SK-N-MC (cell line): ENCODE measurements around the gene ASB2.

Experiments
- DNase-seq: peaks from one replicate; pipeline ENCODE4 v3.0.0-alpha.2; 2011; ENCODE audit warnings: low read depth, low spot score
- H3K27ac ChIP-seq: fragments of 200-600 bp; sonication (generic); 2 replicates; pipeline ENCODE4 v1.5.1; 2016; ENCODE audit warnings: mixed run types
- H3K36me3 ChIP-seq: fragments of 200-600 bp; sonication (generic); 2 replicates; pipeline ENCODE4 v1.6.1; 2017; ENCODE audit warnings: antibody characterized with exemption, low read length, mixed read lengths; ENCODE audit not compliant: insufficient read depth
- H3K4me3 ChIP-seq: fragments of 200-600 bp; sonication (generic); 2 replicates; pipeline ENCODE4 v1.5.1; 2016
- H3K9ac ChIP-seq: fragments of 200-600 bp; sonication (generic); 2 replicates; pipeline ENCODE4 v1.8.0; 2017; ENCODE audit warnings: mixed run types, mixed read lengths; ENCODE audit not compliant: insufficient read length
- H3K9me3 ChIP-seq: fragments of 200-600 bp; sonication (generic); 2 replicates; pipeline ENCODE4 v1.6.1; 2017; ENCODE audit warnings: low read depth, mild to moderate bottlenecking, antibody characterized with exemption, low read length, moderate library complexity, mixed read lengths
- EZH2 ChIP-seq: fragments of 200-600 bp; sonication (generic); IDR thresholded peaks from one replicate; pipeline ENCODE4 v1.6.1; 2017; ENCODE audit warnings: antibody characterized with exemption
- FOXP2 ChIP-seq: optimal IDR thresholded peaks from 2 replicates; pipeline ENCODE3; 2011; ENCODE audit warnings: mild to moderate bottlenecking, moderate library complexity; ENCODE audit not compliant: insufficient read depth; ENCODE audit errors: extremely low read length, control extremely low read depth
- POLR2AphosphoS5 ChIP-seq: IDR thresholded peaks from 2 replicates; pipeline ENCODE4 v1.6.1; 2012; ENCODE audit warnings: mild to moderate bottlenecking, low read depth, low read length, borderline replicate concordance

Gene ASB2

GRCh38 chr14:93972618-93973205 lies 3.7 kb downstream of the ASB2 start:
- no peak for TF ChIP-seq EZH2
- TF ChIP-seq POLR2AphosphoS5: no peak
- no peak for TF ChIP-seq FOXP2
- no peak overlapping the region for H3K9ac ChIP-seq
- no peak overlapping the region for H3K27ac ChIP-seq
- no peaks in the 10 kb centered on the region for H3K36me3 ChIP-seq
- no peak overlapping the region for H3K4me3 ChIP-seq
- H3K9me3 ChIP-seq: no peaks in the 10 kb centered on the region
- DNase-seq: no peak

GRCh38 chr14:93971635-93972027 lies 4.7 kb downstream of the ASB2 start:
- H3K9me3 ChIP-seq: no peaks in the 10 kb centered on the region
- H3K4me3 ChIP-seq: no peak overlapping the region
- no peak overlapping the region for H3K27ac ChIP-seq
- DNase-seq: no peak
- no peak overlapping the region for H3K9ac ChIP-seq
- no peak for TF ChIP-seq POLR2AphosphoS5
- TF ChIP-seq FOXP2: no peak
- TF ChIP-seq EZH2: no peak
- no peaks in the 10 kb centered on the region for H3K36me3 ChIP-seq

DNA sequence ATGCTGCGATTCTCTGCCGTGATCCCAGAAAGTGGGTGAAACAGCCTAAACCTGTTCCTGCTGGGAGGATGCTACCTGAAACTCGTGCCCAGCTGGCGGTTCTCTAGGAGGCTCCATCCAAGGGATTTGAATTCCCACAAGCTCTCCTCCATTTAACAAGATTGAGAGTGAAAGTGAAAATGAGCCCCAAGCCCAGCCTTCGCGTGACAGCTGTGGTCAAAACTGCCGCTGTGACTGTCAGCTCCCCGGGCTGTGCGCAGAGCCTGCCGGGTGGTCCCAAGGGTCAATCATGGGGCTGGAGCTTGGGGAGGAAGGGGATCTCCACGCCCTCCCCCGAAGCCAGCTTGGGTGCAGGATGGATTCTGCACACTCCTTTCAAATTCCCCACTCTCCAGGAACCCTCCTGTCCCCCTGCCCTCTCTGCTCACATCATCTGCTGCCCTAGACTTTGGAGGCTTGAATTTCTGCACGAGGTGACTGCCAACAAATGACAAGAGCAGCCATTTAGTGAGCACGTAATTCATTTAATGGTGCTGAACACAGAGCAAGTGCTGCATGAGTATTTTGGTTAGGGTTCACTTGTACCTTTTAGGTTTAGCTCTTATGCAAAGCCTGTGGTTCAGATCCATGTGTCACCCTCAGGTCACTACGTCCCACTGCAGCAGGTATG lies 5.3 kb downstream of the ASB2 start:
- H3K36me3 ChIP-seq: no peaks in the 10 kb centered on the region
- no peak overlapping the region for H3K9ac ChIP-seq
- no peak for DNase-seq
- no peak overlapping the region for H3K27ac ChIP-seq
- TF ChIP-seq FOXP2: no peak
- TF ChIP-seq POLR2AphosphoS5: no peak
- no peak for TF ChIP-seq EZH2
- H3K9me3 ChIP-seq: no peaks in the 10 kb centered on the region
- no peak overlapping the region for H3K4me3 ChIP-seq

DNA sequence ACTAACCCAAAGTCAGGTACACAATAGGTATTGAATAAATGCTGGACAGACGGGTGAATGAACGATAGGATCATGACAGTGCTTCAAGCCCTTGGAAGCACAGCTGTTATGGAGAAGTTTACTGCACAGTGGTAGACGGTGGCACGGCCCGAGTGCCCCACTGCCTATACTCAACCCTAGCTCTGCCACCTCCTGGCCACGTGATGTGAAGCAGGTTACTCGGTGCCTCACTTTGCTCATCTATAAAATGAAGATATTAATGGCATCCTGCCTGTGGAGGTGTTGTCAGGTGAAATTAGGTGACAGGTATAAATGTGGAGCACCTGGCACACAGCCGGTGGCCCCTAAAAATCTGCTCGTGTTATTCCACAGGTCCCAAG lies 5.8 kb downstream of the ASB2 start:
- Histone ChIP-seq H3K9me3 (no peaks in the 10 kb centered on the region), H3K27ac (no peak overlapping the region), H3K9ac (no peak overlapping the region), H3K36me3 (no peaks in the 10 kb centered on the region), H3K4me3 (no peak overlapping the region)
- TF ChIP-seq FOXP2: no peak
- no peak for TF ChIP-seq POLR2AphosphoS5
- no peak for TF ChIP-seq EZH2
- no peak for DNase-seq

GRCh38 chr14:93969082-93969828 lies 7.1 kb downstream of the ASB2 start:
- Histone ChIP-seq H3K9ac (no peak overlapping the region), H3K27ac (no peak overlapping the region), H3K9me3 (no peaks in the 10 kb centered on the region), H3K4me3 (no peak overlapping the region), H3K36me3 (no peaks in the 10 kb centered on the region)
- TF ChIP-seq FOXP2: no peak
- no peak for TF ChIP-seq POLR2AphosphoS5
- TF ChIP-seq EZH2: no peak
- no peak for DNase-seq

GRCh38 chr14:93967637-93968250 lies 8.6 kb downstream of the ASB2 start:
- H3K4me3 ChIP-seq: no peak overlapping the region
- no peak for TF ChIP-seq POLR2AphosphoS5
- TF ChIP-seq FOXP2: no peak
- no peak for TF ChIP-seq EZH2
- H3K36me3 ChIP-seq: no peaks in the 10 kb centered on the region
- H3K9me3 ChIP-seq: no peaks in the 10 kb centered on the region
- no peak overlapping the region for H3K9ac ChIP-seq
- DNase-seq: no peak
- H3K27ac ChIP-seq: no peak overlapping the region

DNA sequence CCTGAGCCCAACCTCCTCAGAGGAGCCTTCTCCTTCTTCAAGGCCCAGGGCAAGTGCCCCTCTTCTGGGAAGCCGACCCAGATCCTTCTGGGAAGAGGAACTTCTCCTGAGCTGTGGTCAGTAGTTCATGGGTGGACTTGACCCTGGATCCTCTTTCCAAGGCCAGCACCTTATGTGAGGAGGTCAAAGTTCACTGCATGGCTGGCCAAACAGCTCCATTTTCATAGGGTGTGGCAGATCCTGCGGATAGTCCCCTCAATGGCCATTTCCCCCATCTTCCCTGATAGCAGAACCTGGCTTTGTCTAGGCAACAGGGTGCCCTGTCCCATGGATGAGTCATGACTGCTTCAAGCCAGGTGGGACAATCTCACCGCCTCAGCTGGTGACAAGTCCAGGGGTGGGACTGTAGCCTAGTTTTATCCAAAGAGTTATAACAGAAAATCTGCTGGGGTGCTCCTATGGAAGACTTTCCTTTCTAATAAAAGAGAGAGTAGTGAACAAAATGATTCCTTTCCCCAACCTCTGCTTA lies 10.4 kb downstream of the ASB2 start:
- H3K9ac ChIP-seq: no peak overlapping the region
- no peak overlapping the region for H3K4me3 ChIP-seq
- no peak overlapping the region for H3K27ac ChIP-seq
- no peaks in the 10 kb centered on the region for H3K9me3 ChIP-seq
- no peak for DNase-seq
- H3K36me3 ChIP-seq: no peaks in the 10 kb centered on the region
- no peak for TF ChIP-seq POLR2AphosphoS5
- TF ChIP-seq EZH2: no peak
- TF ChIP-seq FOXP2: no peak

DNA sequence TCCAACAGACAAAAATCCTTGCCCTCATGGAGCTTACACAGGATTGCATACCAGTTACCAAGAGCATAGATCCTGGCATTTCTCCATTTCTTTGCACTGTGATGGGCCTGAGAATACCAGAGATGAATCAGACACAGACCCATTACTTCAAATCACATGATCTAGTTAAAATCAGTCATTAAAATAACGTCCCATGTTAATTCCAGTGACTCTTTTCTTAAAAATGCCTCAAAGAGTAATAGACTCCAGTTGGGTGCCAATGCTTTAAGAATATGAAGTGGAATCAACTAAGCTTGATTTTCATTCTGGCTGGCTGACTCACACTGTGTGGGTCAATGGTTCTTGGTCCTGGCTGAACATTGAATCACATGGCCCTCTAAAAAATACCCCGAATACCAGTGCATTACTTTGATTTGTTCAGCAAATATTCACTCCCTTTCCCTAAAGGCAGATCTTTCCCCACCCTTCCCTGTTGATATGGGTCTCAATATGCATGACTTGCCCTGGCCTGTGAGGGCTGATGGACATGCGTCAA lies 11.0 kb downstream of the ASB2 start:
- Histone ChIP-seq H3K9me3 (no peaks in the 10 kb centered on the region), H3K4me3 (no peak overlapping the region), H3K36me3 (no peaks in the 10 kb centered on the region), H3K27ac (no peak overlapping the region), H3K9ac (no peak overlapping the region)
- TF ChIP-seq FOXP2 (no peak), POLR2AphosphoS5 (no peak), EZH2 (no peak)
- no peak for DNase-seq
